Anterior cingulate cortex (tissue), 58 donors: Measurements from ENCODE around the gene GRM8.

Experiments used
- DNase-seq, 58 donors: peaks; one replicate each; lab custom pipeline; 2025; lab: John Stamatoyannopoulos, UW

The GRM8 gene

GRCh38 chr7:126487728-126488442 is 764.9 kb downstream of the GRM8 start:
- DNase-seq = no peak

DNA sequence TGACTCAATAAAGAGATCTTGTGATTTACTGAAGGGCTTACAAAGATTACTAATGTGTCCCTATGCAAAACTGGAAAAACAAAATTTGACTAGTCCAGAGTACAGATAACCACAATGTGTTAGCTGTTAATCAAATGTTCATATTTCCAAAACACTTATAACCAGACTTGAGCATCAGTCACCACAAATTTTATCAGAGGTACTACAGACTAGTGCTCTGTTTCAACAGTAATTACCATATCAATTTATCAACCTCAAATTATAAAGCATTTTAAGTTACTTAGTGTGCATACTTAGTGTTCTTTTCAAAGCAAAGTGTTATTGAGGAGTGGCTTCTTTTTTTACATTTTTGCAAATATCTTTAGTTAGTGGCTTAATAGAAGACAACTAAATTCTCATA is 765.9 kb downstream of the GRM8 start:
- no peak for DNase-seq

- DNase-seq = no peak
These were observed 767.0 kb downstream of the GRM8 start for GRCh38 chr7:126485791-126486190.

- DNase-seq = no peak
These were observed 768.8 kb downstream of the GRM8 start for GRCh38 chr7:126483972-126484371.

DNA sequence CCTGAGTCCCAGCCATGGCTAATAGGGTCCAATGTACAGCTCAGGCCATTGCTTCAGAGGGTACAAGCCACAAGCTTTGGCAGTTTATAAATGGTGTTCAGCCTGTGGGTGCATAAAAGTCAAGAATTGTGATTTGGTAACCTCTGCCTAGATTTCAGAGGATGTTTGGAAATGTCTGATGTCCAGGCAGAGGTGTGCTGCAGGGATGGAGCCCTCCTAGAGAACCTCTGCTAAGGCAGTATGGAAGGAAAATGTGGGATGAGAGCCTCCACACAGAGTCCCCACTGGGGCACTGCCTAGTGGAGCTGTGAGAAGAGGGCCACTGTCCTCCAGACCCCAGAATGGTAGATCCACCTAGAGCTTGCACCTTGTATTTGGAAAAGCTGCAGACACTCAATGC is 779.9 kb downstream of the GRM8 start:
- no peak for DNase-seq

DNA sequence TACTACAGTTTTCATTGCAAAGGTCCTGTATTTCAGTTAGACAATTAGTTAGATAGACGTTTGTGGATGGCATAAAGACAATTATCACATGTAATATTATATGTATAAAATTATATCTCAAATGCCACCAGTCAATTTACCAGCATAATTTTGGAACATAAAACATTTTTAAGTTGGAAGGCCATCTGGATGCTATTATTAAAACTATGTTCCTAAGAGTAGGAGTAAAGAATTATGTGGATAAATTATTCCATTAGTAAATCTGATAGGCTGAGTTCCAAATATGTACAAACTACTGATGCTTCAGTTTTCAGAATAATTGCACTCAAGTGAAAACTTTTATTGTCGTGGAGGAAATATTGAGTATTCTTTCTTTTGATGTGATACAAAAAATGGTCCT is 790.3 kb downstream of the GRM8 start:
- no peak for DNase-seq

DNA sequence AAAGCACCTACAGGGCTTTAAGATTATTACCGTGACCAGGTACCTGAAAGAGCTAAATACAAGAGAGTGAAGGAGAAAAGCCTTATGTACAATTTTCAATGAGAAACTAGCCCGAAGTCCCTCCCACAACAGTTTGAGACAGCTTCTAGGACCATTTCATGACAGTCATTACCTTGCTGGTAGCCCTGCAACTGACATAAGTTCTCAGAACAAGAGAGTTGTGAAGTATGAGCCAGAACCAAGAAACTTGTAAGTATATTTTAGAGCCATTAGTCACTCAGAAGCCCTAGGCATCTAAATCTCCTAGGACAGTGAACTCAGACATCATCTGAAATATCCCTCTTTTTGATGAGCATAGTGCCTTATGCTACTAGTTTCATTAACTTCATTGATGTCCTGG is 792.1 kb downstream of the GRM8 start:
- DNase-seq = no peak

GRCh38 chr7:126453104-126453503 is 799.6 kb downstream of the GRM8 start:
- DNase-seq = no peak

- no peak for DNase-seq
These were observed 802.5 kb downstream of the GRM8 start for GRCh38 chr7:126450269-126450671.

GRCh38 chr7:126449611-126450268 is 803.0 kb downstream of the GRM8 start:
- no peak for DNase-seq

- no peak for DNase-seq
These were observed 804.8 kb downstream of the GRM8 start for GRCh38 chr7:126447984-126448383.

DNA sequence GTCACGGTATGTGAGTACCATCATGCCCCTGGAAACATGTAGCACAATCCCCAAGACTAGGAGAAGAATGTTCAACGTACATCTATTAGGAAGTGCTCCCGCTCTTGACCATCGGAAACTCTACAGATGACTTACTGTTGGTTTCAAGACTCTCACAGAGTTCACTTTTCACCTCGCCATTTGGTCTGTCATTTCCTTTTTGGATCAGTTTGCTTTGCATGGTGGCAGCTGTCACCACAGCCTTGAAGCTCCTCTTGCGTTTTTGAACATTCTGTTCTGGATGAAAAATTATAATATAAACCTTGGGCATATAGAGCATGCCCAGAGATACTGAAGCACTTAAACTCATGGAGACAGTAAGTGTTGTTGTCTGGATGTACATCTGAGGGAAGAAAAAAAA is 806.8 kb downstream of the GRM8 start:
- no peak for DNase-seq

GRCh38 chr7:126443951-126444350 is 808.8 kb downstream of the GRM8 start:
- no peak for DNase-seq

GRCh38 chr7:126442908-126443307 is 809.8 kb downstream of the GRM8 start:
- DNase-seq = no peak

DNA sequence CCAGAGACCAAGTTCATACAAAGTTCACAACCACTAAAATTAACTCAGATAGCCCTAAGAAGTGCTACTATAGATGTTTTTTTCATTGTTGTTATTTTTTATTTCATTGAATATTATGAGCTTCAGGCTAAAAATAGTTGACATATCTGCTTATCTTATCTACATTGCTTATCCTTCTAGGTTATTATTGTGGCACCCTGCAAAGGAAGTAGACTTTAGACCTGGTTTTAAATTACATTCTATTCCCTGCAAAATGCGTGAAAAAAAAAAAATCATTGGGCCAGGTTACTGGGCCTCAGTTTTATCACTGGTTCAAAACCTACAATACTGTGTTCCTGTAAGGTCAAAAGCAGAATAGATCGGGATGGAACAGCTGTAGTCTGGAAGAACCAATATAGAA is 811.0 kb downstream of the GRM8 start:
- no peak for DNase-seq

DNA sequence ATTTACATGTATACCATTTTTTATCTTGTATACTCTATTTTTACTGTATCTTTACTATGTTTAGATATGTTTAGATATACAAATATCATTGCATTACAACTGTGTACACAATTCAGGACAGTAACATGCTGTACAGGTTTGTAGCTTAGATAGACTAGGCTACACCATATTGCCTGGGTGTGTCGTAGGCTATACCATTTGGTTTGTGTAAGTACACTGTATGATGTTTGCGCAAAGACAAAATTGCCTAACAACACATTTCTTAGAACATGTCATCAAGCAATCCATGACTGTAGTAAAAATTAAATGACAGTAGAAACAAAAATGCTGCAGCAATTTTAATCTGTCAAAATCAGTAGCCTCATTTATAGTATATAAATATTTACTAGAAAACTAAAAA is 812.2 kb downstream of the GRM8 start:
- no peak for DNase-seq

- no peak for DNase-seq
These were observed 816.4 kb downstream of the GRM8 start for GRCh38 chr7:126436213-126436868.

DNA sequence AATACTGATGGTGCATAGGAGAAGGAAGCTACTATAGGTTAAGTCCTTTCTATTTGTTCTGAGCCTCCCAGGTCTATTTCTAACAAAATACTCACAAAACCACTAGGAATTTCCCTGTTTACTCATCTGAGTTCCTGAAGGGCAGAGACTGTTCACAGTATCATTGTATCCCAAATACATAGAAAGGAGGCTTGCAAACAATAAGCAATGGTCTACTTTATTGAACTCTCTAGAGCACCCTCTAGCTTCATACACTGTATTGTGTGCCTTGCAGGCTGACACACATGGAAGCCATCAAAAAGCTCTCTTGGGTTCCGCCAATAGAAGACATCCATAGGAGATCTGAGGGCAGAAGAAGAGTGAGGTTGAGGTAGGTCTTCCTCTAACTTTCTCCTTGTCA is 826.1 kb downstream of the GRM8 start:
- no peak for DNase-seq

- no peak for DNase-seq
These were observed 827.8 kb downstream of the GRM8 start for GRCh38 chr7:126424985-126425384.

DNA sequence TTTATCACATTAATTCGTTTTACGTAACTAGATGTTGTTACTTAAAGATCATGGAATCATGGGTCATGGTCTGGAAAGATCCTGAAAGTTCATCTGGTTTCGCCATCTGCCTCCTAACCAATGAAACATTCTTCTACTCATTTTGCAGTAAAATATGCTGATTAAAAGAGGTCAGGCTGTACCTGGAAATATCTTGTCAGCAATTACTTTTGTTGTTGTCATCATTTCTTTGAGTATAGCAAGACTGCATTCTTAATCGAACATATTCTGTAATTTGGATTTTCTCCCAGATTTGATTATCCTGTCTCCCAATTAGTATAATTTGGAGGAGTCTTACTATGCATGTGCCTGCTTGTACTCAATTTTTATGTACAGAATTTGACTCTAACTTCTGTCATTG is 833.7 kb downstream of the GRM8 start:
- DNase-seq = no peak

DNA sequence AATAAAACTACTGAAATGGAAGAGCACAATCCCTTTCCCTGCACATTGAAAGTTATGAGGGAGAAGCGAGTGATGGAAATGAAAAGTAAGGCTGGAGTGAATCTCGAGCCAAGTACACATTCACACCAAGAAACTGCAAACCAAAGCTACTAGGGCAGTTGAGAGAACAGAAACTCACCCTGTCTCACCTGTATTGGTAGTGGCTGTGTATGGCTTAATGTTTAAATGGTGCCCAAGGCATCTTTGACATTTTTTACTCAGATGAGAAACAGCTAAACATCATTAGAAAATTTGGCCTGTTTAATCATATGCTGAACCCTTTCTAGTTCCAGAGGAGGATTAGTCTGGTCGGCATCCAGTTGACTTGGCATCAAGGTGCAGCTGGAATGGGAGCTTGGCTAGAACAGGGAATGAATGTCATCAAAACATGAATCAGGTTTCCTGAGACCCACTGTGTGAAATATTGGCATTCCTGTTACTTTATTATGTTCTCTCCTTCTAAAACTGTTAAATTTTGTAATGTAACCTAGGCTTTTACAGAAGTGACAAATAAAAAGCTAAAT is 840.8 kb downstream of the GRM8 start:
- no peak for DNase-seq
